Adrenal gland (tissue), 5 donors: ENCODE results near the gene TMEM8B.

Experiments used
- POLR2A ChIP-seq, 2 donors: fragments of 450-650 bp; IDR thresholded peaks; one replicate each; pipeline ENCODE4 v1.6.1; 2017; ENCODE audit warnings: antibody characterized with exemption in 2 of 2, mild to moderate bottlenecking in 2 of 2, moderate library complexity in 1 of 2
- TF ChIP-seq, protein P1 (sequence below), 6 experiments: fragments of 450-650 bp in 4 of 6; fragments of 200-600 bp in 2 of 6; sonication (generic) in 1 of 6; IDR thresholded peaks; 1 replicate in 5 of 6; 2 replicates in 1 of 6; pipeline versions ENCODE4 v1.5.1 to v1.8.0; 2016 to 2021; ENCODE audit warnings: antibody characterized with exemption in 6 of 6, mild to moderate bottlenecking in 2 of 6, moderate library complexity in 1 of 6
- donor health status: DM: no; HTN: no; CAD: no.

DNA sequence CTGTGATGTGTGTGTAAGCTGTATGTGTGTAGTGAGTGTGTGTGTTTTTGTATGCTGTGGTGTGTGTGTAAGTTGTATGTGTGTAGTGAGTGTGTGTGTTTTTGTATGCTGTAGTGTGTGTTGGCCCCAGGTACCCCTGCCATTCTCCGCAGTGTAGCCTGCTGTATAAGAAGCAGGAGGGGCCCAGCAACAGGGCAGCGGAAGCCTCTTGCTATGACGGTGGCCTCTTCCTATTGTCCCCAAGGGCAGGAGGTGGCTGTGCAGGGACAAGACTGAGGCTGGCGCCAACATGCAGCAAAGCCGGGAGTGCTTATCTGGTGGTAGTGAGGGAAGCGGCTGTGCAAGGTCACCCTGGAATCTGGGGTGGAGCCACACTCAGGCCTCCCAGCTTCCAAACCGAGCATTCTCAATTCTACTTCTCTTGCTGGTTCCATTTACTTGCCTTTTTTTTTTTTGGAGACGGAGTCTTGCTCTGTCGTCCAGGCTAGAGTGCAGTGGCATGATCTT lies 85.3 kb downstream of the TMEM8B start:
- TF ChIP-seq, protein P1, sequence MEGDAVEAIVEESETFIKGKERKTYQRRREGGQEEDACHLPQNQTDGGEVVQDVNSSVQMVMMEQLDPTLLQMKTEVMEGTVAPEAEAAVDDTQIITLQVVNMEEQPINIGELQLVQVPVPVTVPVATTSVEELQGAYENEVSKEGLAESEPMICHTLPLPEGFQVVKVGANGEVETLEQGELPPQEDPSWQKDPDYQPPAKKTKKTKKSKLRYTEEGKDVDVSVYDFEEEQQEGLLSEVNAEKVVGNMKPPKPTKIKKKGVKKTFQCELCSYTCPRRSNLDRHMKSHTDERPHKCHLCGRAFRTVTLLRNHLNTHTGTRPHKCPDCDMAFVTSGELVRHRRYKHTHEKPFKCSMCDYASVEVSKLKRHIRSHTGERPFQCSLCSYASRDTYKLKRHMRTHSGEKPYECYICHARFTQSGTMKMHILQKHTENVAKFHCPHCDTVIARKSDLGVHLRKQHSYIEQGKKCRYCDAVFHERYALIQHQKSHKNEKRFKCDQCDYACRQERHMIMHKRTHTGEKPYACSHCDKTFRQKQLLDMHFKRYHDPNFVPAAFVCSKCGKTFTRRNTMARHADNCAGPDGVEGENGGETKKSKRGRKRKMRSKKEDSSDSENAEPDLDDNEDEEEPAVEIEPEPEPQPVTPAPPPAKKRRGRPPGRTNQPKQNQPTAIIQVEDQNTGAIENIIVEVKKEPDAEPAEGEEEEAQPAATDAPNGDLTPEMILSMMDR (IDR thresholded peaks at IDR 0.05), result no peak
- peak in 1 of 2 donors; percentile 62 for TF ChIP-seq POLR2A (IDR thresholded peaks at IDR 0.05)
